ENCODE data around the gene VWA1. TPM values are rescaled to one million over a fixed set of nuclear protein-coding genes. Genes with fewer than 3 reads are reported as not detected.

The VWA1 gene
- total and polyA plus RNA-seq, 2 experiments from 2014 or later: 31.5 to 48.1 TPM

DNA sequence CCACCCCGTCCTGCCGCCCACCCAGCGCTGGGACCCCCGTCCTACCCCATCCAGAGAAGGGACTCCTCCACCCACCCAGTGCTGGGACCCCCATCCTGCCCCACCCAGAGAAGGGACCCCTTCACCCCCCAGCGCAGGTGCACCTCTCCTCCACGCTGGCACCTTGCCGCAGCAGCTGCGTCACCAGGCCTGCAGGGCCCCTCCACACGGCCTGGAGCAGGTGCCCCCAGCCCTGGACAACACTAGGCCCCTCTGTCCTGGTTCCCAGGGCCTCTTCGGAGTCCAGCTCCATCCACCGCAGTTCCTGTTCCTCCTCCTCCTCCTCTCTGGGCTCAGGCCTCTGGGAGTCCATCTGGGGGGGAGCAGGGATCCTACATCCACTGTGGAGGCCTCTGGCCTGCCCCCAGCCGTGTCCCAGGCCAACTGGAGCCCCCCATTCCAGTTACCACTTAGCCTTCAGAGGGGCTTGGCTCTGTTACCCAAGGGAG is 14.8 kb upstream of the VWA1 start:
- Histone ChIP-seq H3K4me3 (no peak overlapping the region), H3K4me1 (ENCODE audit: low read depth) (no peaks in the 10 kb centered on the region), H3K27ac (no peak overlapping the region), H3K36me3 (no peaks in the 10 kb centered on the region), H3K9me3 (ENCODE audit: low read depth) (no peaks in the 10 kb centered on the region), H3K27me3 (no peaks in the 10 kb centered on the region)
- TF ChIP-seq, protein P1, sequence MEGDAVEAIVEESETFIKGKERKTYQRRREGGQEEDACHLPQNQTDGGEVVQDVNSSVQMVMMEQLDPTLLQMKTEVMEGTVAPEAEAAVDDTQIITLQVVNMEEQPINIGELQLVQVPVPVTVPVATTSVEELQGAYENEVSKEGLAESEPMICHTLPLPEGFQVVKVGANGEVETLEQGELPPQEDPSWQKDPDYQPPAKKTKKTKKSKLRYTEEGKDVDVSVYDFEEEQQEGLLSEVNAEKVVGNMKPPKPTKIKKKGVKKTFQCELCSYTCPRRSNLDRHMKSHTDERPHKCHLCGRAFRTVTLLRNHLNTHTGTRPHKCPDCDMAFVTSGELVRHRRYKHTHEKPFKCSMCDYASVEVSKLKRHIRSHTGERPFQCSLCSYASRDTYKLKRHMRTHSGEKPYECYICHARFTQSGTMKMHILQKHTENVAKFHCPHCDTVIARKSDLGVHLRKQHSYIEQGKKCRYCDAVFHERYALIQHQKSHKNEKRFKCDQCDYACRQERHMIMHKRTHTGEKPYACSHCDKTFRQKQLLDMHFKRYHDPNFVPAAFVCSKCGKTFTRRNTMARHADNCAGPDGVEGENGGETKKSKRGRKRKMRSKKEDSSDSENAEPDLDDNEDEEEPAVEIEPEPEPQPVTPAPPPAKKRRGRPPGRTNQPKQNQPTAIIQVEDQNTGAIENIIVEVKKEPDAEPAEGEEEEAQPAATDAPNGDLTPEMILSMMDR (IDR thresholded peaks at IDR 0.05; ENCODE audit: low read depth, low read length): no peak
- DNase-seq (ENCODE audit: low read depth in 1 of 2, low spot score in 1 of 2): no peak

DNA sequence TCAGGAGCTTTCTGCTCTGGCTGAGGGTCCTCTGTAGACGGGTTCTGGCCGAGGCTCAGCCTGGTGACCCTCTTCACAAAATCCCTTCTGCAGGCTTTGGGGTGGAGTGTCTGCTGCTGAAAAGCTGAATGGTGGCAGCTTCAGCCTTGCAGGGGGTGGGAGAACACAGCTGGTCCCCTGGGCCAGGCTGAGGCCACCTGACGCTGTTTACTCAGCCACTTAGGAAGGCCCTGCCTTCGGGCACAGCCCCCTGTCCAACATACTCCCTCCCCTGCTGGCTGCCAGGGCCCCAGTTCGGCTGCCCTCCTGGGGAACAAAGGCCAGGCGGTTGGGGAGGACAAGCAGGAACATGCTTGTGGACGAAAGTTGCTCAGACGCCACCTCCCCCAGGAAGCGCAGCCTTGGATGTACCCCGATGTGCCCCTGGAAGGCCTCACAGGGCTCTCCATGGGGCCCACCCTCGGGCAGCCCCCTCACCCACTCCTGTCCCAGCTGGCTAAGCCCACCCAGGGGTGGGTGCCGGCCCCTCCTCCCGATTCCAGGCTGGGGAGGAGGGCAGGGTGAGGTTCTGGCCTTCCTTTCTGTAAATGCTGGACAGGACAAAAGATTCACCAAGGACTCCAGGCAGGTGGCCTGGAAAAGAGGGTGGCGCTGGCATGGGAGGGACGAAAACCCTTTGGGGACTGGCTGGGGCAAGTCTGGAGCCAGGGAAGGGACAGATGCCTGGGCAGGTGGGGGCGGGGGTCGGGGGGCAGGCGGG is 14.2 kb upstream of the VWA1 start, which contains the start of gene ANKRD65:
Gene ANKRD65 (minus strand): TSS at position 130 of the 760 bp plus-strand sequence. CDS start 271 bp downstream, outside the sequence.
- H3K9me3 ChIP-seq (ENCODE audit: low read depth): no peaks in the 10 kb centered on the region
- no peaks in the 10 kb centered on the region for H3K4me1 ChIP-seq (ENCODE audit: low read depth)
- H3K27me3 ChIP-seq: no peaks in the 10 kb centered on the region
- H3K36me3 ChIP-seq: no peaks in the 10 kb centered on the region
- TF ChIP-seq, protein P1 (IDR thresholded peaks at IDR 0.05; ENCODE audit: low read depth, low read length): no peak
- no peak within 1 kb of the TSS for H3K27ac ChIP-seq
- H3K4me3 ChIP-seq: no peak within 1 kb of the TSS
- no peak for DNase-seq (ENCODE audit: low read depth in 1 of 2, low spot score in 1 of 2)

DNA sequence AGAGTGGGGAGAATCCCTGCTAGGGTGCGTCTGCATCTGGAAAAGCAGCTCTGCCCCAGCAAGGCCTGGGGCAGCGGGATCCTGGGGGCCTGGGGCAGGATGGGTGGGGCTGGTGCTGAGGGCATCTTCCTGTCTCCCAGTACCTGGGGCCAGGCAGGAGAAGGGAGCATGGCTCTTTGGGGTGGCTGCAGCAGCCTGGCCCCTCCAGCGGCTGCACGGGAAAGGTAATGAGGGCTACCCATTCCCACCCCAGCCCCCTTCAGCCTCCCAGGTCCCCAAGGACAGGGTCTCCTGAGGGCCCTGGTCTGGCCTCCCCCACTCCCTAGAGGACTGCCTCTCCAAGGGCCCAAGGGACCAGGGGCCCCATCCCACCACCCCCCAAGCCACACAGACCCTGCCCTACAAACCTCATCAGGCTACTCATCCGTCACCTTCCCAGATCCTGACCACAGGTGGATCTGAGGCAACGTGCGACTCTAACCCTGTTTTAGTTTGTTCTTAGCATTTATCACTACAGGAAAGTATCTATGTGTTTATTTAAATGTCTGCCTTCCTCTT is 13.5 kb upstream of the VWA1 start:
- TF ChIP-seq, protein P1 (IDR thresholded peaks at IDR 0.05; ENCODE audit: low read depth, low read length): no peak
- no peaks in the 10 kb centered on the region for H3K4me1 ChIP-seq (ENCODE audit: low read depth)
- H3K4me3 ChIP-seq: no peak overlapping the region
- H3K9me3 ChIP-seq (ENCODE audit: low read depth): no peaks in the 10 kb centered on the region
- no peaks in the 10 kb centered on the region for H3K36me3 ChIP-seq
- no peak for DNase-seq (ENCODE audit: low read depth in 1 of 2, low spot score in 1 of 2)
- H3K27ac ChIP-seq: no peak overlapping the region
- H3K27me3 ChIP-seq: no peaks in the 10 kb centered on the region

DNA sequence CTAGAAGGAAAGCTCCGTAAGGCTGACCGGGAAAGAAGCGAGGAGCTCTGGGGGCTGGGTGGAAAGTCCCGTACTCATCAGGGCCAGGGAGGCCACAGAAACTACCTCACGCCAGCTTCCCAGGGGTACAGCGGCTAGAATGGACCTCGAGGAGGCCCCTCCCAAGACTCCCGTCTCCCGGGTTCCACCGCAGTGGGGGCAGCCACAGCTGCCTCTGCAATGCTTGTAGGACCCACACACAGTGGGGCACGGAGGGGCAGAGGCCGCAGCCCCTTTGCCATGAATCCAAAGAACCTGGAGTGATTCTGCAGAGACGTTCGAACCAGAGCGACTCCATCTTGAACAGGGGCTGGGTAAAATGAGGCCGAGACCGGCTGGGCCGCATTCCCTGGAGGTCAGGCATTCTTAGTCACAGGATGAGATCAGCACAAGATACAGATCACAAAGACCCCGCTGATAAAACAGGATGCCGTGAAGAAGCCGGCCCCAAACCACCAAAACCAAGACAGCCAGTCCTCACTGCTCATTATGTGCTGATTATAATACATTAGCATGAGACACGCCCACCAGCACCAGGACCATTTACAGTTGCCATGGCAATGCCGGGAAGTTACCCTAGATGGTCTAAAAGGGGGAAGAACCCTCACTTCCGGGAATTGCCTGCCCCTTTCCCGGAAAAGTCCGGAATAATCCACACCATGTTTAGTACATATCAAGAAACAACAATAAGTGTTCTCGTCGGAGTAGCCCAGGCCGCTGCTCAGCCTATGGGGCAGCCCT is 12.8 kb upstream of the VWA1 start:
- Histone ChIP-seq H3K9me3 (ENCODE audit: low read depth) (no peaks in the 10 kb centered on the region), H3K4me1 (ENCODE audit: low read depth) (no peaks in the 10 kb centered on the region), H3K36me3 (no peaks in the 10 kb centered on the region), H3K27me3 (no peaks in the 10 kb centered on the region), H3K27ac (no peak overlapping the region), H3K4me3 (no peak overlapping the region)
- no peak for DNase-seq (ENCODE audit: low read depth in 1 of 2, low spot score in 1 of 2)
- TF ChIP-seq, protein P1 (IDR thresholded peaks at IDR 0.05; ENCODE audit: low read depth, low read length): no peak

DNA sequence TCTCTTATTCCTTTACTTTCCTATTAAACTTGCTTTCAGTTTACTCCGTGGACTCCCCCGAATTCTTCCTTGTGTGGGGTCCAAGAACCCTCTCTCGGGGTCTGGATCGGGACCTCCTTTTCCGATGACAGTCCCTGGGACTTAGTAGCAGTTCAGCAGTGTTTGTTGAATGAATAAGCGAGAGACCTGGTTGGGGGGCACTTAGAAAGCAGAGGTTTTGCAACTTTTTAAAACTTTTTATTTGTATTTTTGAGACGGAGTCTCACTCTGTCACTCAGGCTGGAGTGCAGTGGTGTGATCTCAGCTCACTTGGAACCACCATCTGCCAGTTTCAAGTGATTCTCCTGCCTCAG is 12.3 kb upstream of the VWA1 start:
- Histone ChIP-seq H3K36me3 (no peaks in the 10 kb centered on the region), H3K4me1 (ENCODE audit: low read depth) (no peaks in the 10 kb centered on the region), H3K27ac (no peak overlapping the region), H3K9me3 (ENCODE audit: low read depth) (no peaks in the 10 kb centered on the region), H3K27me3 (no peaks in the 10 kb centered on the region), H3K4me3 (no peak overlapping the region)
- DNase-seq (ENCODE audit: low read depth in 1 of 2, low spot score in 1 of 2): no peak
- TF ChIP-seq, protein P1 (IDR thresholded peaks at IDR 0.05; ENCODE audit: low read depth, low read length): no peak

All from cardiac muscle cell (in vitro differentiated cells and primary cell).